ENCODE data around the gene AGRN.

DNA sequence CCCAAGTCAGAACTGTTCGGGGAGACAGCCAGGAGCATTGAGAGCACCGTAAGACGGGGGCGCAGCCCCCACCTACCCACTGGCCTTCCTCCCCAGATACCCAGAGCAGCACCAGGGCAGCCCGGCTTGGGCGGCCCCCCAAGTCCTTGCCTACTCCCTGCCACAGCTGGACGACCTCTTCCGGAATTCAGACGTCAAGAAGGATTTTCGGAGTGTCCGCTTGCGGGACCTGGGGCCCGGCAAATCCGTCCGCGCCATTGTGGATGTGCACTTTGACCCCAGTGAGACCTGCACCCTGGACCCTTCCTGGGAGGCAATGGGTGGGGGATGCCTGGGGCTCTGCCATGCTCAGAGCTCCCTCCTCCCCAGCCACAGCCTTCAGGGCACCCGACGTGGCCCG is 27.5 kb downstream of the AGRN start:
- no peak for TF ChIP-seq JUND (IDR thresholded peaks at IDR 0.05)
- TF ChIP-seq, protein P1, sequence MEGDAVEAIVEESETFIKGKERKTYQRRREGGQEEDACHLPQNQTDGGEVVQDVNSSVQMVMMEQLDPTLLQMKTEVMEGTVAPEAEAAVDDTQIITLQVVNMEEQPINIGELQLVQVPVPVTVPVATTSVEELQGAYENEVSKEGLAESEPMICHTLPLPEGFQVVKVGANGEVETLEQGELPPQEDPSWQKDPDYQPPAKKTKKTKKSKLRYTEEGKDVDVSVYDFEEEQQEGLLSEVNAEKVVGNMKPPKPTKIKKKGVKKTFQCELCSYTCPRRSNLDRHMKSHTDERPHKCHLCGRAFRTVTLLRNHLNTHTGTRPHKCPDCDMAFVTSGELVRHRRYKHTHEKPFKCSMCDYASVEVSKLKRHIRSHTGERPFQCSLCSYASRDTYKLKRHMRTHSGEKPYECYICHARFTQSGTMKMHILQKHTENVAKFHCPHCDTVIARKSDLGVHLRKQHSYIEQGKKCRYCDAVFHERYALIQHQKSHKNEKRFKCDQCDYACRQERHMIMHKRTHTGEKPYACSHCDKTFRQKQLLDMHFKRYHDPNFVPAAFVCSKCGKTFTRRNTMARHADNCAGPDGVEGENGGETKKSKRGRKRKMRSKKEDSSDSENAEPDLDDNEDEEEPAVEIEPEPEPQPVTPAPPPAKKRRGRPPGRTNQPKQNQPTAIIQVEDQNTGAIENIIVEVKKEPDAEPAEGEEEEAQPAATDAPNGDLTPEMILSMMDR (IDR thresholded peaks at IDR 0.05; ENCODE audit: low read depth, low read length, missing input control), result no peak
- no peak for TF ChIP-seq TAF1 (conservative IDR thresholded peaks at IDR 0.05)
- TF ChIP-seq, protein P2, sequence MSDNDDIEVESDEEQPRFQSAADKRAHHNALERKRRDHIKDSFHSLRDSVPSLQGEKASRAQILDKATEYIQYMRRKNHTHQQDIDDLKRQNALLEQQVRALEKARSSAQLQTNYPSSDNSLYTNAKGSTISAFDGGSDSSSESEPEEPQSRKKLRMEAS (IDR thresholded peaks at IDR 0.05), result no peak
- TF ChIP-seq YY1 (IDR thresholded peaks at IDR 0.05), result no peak
- TF ChIP-seq, protein P3, sequence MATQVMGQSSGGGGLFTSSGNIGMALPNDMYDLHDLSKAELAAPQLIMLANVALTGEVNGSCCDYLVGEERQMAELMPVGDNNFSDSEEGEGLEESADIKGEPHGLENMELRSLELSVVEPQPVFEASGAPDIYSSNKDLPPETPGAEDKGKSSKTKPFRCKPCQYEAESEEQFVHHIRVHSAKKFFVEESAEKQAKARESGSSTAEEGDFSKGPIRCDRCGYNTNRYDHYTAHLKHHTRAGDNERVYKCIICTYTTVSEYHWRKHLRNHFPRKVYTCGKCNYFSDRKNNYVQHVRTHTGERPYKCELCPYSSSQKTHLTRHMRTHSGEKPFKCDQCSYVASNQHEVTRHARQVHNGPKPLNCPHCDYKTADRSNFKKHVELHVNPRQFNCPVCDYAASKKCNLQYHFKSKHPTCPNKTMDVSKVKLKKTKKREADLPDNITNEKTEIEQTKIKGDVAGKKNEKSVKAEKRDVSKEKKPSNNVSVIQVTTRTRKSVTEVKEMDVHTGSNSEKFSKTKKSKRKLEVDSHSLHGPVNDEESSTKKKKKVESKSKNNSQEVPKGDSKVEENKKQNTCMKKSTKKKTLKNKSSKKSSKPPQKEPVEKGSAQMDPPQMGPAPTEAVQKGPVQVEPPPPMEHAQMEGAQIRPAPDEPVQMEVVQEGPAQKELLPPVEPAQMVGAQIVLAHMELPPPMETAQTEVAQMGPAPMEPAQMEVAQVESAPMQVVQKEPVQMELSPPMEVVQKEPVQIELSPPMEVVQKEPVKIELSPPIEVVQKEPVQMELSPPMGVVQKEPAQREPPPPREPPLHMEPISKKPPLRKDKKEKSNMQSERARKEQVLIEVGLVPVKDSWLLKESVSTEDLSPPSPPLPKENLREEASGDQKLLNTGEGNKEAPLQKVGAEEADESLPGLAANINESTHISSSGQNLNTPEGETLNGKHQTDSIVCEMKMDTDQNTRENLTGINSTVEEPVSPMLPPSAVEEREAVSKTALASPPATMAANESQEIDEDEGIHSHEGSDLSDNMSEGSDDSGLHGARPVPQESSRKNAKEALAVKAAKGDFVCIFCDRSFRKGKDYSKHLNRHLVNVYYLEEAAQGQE (IDR thresholded peaks at IDR 0.05), result no peak
- no peak for TF ChIP-seq EGR1 (IDR thresholded peaks at IDR 0.05; ENCODE audit: low read depth in 2 of 2)
- TF ChIP-seq, protein P4, sequence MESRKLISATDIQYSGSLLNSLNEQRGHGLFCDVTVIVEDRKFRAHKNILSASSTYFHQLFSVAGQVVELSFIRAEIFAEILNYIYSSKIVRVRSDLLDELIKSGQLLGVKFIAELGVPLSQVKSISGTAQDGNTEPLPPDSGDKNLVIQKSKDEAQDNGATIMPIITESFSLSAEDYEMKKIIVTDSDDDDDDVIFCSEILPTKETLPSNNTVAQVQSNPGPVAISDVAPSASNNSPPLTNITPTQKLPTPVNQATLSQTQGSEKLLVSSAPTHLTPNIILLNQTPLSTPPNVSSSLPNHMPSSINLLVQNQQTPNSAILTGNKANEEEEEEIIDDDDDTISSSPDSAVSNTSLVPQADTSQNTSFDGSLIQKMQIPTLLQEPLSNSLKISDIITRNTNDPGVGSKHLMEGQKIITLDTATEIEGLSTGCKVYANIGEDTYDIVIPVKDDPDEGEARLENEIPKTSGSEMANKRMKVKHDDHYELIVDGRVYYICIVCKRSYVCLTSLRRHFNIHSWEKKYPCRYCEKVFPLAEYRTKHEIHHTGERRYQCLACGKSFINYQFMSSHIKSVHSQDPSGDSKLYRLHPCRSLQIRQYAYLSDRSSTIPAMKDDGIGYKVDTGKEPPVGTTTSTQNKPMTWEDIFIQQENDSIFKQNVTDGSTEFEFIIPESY (IDR thresholded peaks at IDR 0.05), result no peak
- TF ChIP-seq RAD21 (IDR thresholded peaks at IDR 0.05), result no peak
- TF ChIP-seq GABPA (IDR thresholded peaks at IDR 0.05 in 1 of 2, conservative IDR thresholded peaks at IDR 0.05 in 1 of 2), result no peak
